ENCODE measurements around the gene CAPN10.
A peak's percentile ranks its signal among the peaks of the same experiment; 100 is the strongest.
"Not testable (repeated sequence)": the region's sequence is repeated elsewhere in the genome, so short reads cannot be mapped to it uniquely, and the experiment has no call there.

The CAPN10 gene, protein sequence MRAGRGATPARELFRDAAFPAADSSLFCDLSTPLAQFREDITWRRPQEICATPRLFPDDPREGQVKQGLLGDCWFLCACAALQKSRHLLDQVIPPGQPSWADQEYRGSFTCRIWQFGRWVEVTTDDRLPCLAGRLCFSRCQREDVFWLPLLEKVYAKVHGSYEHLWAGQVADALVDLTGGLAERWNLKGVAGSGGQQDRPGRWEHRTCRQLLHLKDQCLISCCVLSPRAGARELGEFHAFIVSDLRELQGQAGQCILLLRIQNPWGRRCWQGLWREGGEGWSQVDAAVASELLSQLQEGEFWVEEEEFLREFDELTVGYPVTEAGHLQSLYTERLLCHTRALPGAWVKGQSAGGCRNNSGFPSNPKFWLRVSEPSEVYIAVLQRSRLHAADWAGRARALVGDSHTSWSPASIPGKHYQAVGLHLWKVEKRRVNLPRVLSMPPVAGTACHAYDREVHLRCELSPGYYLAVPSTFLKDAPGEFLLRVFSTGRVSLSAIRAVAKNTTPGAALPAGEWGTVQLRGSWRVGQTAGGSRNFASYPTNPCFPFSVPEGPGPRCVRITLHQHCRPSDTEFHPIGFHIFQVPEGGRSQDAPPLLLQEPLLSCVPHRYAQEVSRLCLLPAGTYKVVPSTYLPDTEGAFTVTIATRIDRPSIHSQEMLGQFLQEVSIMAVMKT

DNA sequence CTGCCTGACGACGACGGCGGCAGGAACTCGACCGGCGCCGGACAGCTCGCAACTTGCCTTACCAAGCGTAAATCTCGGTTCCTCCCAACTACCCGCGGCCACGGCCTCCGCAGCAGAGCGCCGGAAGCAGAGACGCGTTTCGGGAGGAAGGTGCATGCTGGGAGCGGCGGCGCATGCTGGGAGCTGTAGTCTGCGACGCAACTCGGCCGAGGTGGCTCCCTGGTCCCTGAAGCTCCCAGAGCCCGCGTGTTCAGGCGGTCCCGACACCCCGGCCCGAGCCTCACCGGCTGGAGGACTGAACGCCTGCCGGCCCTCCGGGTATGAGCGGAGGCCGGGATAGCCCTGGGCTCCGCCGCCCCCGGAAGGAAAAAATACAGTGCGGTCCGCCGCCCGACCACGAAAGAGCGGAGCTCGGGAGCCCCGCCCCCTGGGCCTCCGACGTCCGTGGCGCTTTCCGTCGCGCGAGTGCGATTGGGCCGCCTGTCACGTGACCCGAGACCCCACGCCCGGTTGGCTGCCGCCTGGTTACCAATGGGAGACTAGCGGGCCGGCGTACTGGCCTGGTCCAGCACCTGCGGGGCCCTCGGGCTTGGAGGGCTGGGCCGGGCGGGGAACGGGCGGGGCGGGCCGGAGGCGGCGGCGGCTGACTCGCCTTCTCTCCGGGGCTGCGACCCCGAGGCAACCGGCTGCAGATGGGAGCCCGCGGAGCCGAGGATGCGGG, at the start of gene CAPN10:
CAPN10 (plus strand) TSS at position 537 of the 721 bp plus-strand sequence; CDS start at position 715, 178 bp downstream.
- DNase-seq (ENCODE audit: extremely low spot score, insufficient read length, low read depth), result peak; percentile 84
- peak; percentile 99 for FAIRE-seq

DNA sequence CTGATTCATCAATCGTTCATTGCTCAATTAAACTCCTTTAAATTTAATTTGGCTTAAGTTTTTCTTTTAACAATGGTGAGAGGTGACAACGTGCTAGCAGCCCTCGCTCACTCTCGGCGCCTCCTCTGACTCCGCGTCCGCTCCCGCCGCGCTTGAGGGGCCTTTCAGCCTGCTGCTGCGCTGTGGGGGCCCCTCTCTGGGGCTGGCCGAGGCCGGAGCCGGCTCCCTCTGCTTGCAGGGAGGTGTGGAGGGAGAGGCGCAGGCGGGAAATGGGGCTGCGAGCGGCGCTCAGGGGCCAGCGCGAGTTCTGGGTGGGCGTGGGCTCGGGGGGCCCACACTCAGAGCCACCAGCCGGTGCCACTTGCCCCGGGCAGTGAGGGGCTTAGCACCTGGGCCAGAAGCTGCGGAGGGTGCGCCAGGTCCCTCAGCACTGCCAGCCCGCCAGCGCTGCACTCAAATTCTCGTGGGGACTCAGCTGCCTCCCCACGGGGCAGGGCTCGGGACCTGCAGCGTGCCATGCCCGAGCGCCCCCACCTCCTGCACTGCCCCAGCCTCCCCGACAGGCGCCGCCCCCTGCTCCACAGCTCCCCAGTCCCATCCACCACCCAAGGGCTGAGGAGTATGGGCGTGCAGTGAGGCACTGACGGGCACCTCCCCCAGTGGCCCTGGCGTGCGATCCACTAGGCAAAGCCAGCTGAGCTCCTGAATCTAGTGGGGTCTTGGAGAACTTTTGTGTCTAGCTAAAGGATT, 48.3 kb upstream of the CAPN10 start:
- DNase-seq (ENCODE audit: extremely low spot score, insufficient read length, low read depth) (no peak), FAIRE-seq (no peak)

DNA sequence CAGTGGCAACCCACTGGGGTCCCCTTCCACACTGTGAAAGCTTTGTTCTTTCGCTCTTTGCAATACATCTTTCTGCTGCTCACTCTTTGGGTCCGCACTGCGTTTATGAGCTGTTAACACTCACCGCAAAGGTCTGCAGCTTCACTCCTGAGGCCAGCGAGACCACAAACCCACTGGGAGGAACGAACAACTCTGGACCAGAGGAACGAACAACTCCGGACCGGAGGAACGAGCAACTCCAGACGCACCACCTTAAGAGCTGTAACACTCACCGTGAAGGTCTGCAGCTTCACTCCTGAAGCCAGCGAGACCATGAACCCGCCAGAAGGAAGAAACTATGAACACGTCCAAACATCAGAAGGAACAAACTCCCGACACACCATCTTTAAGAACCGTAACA, 47.4 kb upstream of the CAPN10 start:
- FAIRE-seq; DNase-seq (ENCODE audit: extremely low spot score, insufficient read length, low read depth): not testable (repeated sequence)

DNA sequence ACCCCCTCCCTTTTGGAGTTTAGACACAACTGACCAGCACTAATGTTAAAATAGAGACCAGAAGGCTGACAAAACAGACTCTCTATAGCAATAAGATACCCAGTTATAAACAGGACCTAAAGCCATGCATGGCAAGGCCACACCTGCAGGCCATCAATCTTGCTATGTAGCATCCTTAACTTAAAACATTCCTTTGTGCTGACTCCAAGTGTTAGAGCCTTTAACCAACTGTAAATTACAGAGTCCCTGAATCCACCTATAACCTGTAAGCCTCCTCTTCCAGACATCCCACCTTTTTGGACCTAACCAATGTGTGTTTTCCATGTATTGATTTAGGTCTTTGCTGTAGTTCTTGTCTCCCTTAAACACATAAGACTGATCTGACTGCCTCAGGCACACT, 46.6 kb upstream of the CAPN10 start:
- FAIRE-seq, result no peak
- no peak for DNase-seq (ENCODE audit: extremely low spot score, insufficient read length, low read depth)

DNA sequence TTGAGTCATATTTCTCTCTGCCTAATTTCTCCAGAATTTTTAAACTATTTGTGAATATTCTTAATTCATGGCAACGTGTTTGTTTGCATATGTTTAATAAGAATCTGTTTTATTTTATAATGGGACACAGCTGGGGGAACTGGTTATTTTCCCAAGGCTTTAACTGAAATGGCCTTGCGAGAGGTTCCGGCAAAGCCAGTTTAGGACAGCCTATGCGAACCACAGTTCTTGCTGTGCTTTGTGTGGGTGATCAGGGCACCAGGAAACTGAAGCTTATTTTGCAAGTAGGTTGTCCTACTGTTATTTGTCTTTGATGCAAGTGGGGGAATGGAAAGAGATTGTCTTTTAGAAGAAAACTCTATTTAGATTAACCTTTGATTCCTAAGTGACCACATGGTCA, 35.2 kb upstream of the CAPN10 start:
- FAIRE-seq, result no peak

DNA sequence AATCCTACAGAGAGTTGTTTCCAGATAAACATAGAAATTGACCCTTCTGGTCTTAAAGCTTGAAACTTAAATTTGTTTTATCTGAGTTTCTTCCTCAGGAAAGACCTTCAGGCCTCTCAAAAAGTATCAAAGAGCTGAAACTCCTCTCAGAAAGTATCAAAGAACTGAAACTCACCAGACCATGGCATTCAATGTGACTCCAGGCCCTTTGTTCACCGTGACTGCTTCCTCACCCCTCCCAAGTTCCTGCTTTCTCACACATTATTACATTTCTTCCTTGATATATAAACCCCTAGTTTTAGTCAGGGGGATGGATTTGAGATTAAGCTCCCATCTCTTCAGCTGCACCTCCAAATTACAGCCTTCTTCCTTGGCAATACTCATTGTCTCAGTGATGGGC, 34.7 kb upstream of the CAPN10 start:
- FAIRE-seq (peak; percentile 36), DNase-seq (ENCODE audit: extremely low spot score, insufficient read length, low read depth) (no peak)

More for the DNA sequence above, 35.2 kb upstream of the CAPN10 start:
- no peak for DNase-seq (ENCODE audit: extremely low spot score, insufficient read length, low read depth)

DNA sequence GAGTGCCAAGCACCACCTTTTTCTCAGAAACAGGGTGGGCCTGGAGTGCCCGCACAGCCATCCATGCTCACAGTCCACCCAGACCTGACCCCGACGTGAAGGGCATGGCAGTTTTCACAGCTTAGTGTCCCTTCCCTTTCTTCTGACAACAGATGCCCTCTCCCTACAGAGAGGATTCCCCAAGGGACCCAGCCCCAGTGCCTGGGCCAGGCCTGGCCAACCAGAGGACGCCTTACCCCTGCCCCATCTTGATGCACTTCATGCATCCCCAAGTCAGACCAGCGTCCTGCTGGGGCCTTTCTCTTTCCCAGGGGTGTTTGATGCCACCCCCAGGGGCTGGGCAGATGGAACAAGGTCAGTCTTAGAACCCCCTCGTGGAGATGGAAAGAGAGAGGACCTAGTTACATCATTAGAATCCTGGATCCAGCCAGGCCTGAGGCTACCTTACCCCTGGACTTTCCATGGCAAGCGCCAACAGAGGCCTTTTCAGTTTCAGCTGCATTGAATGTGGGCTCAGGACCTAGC, 32.5 kb upstream of the CAPN10 start:
- FAIRE-seq (no peak), DNase-seq (ENCODE audit: extremely low spot score, insufficient read length, low read depth) (no peak)

DNA sequence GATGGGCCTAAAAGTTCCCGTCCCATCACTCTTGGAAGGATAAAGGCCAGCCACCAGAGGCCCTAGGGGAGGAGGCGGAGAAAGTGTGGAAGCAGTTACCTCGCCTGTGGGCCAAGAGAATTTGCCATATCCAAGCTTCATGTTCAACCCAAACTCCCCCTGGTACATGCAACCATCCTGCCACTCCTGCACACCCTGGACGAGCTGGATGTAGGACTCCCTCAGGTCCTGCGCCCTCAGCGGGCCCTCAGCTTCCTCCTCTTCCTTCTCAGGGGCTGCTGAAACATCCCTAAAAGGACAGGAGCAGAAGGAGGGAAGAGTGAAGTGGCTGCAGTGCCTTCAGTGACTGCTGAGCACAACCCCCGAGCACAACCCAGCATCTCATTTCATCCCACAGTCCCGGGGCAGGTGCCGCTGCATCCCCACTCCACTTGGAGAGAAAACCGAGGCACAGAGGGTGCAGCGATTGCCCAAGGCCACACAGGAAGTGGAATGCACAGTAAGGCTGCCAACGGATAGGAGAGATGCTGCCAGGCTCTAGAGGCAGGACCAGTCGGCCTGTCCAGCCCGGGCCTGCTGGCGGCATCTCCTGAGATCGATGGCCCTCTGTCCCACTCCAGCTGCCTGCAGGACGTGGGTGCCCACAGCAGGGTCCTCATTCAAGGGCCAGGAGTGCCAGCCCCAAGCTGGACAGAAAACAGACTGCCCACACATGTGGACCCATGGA, 31.6 kb upstream of the CAPN10 start:
- no peak for FAIRE-seq
- no peak for DNase-seq (ENCODE audit: extremely low spot score, insufficient read length, low read depth)

DNA sequence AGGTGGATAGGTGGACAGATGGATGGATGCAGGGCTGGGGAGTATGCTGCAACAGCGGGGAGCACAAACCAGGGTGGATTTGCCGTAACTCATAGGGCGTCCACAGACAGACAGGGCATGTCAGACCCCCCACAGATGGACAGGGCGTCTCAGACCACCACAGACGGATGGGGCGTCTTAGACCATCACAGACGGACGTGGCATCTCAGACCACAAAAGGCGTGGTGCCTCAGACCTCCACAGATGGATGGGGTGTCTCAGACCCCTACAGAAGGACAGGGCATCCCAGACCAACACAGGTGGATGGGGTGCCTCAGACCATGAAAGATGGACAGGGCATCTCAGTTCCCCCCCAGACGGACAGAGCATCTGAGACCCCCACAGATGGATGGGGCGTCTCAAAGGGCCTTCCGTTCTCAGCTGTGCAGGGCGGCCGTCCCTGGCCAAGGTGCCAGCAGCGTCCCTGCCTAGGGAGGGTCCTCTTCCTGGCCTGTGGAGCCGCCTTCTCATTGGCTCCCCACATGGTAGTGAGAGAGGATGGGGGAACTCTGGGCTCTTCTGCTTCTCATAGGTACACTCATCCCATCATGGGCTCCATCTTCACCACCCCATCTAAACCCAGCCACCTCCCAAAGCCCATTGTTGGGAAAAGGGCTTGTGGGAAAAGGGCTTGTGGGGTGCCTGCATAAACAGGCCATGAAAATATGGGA, 30.8 kb upstream of the CAPN10 start:
- DNase-seq (ENCODE audit: extremely low spot score, insufficient read length, low read depth) (no peak), FAIRE-seq (no peak)

DNA sequence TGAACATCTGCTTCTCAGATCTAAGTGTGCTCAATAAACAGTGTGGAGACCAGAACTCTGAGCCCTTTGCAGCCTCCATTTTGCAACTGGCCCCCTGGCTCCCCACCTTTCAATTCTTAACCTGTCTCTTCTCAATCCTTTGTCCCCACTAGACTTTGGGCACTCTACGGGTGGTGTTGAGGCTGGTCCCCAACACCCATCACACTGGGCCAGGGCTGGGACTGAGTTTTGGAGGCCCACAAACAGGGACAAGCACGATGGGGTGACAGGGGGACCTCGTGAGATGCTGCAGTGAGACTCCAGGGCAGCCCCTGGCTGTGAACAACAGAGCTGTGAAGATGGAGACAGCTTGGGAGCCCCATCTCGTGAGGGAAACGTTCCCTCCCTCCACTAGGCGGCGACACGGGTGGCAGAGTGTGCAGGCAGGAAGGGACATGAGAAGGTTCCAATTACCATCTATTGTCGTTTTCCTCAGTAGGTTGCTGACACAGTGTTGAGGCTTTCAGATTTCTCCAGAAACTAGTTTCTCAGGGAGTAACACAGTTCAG, 29.9 kb upstream of the CAPN10 start:
- DNase-seq (ENCODE audit: extremely low spot score, insufficient read length, low read depth), result no peak
- peak; percentile 53 for FAIRE-seq

DNA sequence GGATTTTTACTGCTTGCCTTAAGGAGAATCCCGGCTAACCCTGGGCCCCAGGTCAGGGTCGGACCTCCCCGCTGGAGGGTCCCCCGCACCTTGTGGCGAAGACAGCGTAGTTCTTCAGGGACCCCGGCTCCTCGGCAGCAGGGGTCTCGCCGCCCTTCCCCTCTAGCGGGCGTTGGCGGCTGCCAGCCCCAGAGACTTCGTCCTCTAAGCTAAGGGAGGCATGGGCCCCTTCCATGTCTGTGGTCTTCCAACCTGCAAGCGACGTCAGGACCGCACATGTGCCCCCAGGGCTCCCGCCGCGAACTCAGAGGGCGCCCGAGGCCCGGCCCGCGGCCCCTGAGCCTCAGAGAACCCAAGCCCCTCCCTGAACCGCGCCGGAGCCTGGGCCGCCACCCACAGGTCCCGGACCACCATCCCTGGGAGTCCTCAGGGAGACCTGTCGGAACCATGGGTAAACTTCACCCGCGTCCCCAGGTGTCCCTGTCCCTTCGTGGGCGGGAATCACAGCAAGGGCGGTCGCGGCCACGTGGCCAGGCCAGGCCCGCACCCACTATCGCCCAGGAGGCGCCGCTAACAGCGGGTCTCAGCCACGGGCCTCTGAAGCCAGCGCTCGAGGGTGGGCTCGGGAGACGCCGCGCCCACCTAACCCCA, 29.3 kb upstream of the CAPN10 start:
- FAIRE-seq (no peak), DNase-seq (ENCODE audit: extremely low spot score, insufficient read length, low read depth) (no peak)

DNA sequence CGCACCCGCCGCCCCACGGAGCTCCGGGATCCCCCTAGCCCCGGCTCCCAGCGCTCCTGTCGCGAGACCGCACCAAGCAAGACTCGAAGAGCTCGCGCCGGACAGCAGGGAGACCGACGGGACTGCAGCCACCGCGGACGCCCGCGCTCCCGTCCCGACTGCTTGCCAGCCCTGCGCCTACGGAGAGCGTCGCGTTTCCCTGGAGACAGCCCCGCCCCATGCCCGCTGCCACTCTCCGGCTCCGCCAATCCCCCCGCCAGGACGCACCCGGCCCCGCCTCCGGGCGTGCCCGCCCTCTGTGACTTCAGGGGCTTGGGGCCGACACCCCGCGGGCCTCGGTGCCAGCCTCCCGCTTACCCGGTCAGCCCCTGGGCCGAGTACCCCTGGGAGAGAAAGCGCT, 28.7 kb upstream of the CAPN10 start, which contains the start of gene ANKMY1:
ANKMY1 (minus strand) TSS at position 181 of the 400 bp plus-strand sequence. CDS start 653 bp downstream, outside the sequence.
- no peak for DNase-seq (ENCODE audit: extremely low spot score, insufficient read length, low read depth)
- FAIRE-seq, result no peak

DNA sequence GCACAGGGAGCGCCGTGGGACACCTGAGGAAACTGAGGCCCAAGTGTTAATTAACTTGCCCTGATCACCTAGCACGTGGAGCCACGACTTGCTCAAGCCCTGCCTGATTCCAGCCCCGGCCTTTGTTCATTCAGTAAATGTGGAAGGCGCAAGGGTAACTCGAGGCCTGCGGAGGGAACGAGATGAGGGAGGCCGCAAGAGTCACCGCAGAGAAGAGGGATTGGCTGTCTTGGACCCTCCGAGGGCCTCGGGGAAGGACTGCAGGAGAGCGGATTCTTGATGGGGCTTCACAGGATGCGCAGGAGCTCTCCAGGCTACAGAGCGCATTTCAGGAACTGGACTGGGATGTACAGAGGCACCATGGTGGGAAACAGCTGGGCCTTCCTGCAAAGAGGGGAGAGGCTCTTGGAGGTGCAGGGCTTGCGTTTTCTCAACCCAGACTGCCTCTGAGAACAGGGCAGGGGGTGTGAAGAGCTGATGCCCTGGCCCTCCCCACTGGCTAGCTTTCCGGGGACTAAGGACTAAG, 28.2 kb upstream of the CAPN10 start:
- no peak for FAIRE-seq
- DNase-seq (ENCODE audit: extremely low spot score, insufficient read length, low read depth), result no peak

DNA sequence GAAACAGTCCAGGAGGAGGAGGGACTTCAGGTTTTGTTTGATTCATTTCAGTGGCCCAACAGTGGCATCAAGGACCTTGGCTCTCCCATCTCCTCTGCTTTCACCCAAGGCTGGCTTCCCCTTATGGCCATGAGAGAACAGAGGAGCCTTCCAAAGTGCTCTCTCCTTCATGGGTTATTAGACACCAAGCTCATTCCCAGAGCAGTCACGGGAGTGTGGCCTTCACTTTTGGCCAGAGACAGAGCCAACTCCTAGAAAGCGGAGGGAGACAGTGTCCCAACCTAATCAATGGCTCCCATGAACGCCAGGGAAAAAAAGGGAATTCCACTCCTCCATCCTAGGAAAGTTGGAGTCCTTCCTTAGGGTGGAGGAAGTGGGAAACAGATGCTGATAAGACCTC, 27.2 kb upstream of the CAPN10 start:
- FAIRE-seq (no peak), DNase-seq (ENCODE audit: extremely low spot score, insufficient read length, low read depth) (no peak)

DNA sequence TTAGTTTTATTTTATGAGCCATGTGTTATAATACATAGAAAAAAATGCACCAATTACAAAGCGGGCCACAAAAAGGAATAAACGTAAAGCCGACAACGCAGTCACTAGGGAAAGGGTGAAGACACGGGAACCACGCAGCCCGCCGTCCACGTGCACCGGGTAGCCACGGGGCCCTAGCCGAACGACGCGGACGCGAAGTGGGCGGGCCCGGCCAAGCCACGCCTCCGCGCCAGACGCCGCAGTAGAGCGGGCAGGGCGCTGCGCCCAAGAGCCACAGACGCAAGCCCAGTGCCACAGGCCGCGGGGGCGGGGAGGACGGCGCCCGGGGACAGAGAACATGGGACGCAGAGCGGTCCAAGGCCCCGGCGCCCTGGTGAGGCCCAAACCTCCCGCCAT, 26.5 kb upstream of the CAPN10 start, which contains the start of gene DUSP28:
DUSP28 (plus strand) TSS at position 274 of the 396 bp plus-strand sequence. CDS start 328 bp downstream, outside the sequence.
- DNase-seq (ENCODE audit: extremely low spot score, insufficient read length, low read depth) (peak; percentile 81), FAIRE-seq (peak; percentile 81)

DNA sequence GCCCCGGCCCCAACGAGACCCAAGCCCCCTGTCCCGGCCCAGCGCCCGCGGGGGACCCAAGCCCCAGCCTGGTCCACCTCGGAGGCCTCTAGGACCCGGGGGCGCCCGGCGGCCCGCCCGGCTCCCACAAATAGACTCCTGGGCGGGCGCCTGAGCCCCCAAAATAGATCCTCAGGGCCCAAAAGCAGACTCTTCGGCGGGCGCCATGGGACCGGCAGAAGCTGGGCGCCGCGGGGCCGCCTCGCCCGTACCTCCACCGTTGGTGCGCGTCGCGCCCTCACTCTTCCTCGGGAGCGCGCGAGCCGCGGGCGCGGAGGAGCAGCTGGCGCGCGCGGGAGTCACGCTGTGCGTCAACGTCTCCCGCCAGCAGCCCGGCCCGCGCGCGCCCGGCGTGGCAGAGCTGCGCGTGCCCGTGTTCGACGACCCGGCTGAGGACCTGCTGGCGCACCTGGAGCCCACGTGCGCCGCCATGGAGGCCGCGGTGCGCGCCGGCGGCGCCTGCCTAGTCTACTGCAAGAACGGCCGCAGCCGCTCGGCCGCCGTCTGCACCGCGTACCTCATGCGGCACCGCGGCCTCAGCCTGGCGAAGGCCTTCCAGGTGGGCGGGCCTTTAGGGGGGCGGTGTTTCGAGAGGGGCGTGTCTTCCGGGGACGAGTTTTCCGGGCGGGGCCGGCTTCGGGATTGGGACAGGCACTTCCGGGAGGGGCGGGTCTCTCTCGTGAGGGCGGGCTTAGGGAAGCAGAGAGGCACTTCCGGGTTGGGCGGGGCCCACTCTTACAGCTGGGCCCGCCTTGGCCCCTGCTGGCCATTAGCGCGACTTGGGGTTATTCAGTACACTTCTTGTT, 25.8 kb upstream of the CAPN10 start:
- FAIRE-seq (peak; percentile 90), DNase-seq (ENCODE audit: extremely low spot score, insufficient read length, low read depth) (peak; percentile 79)
